HepG2 (cell line): ENCODE results near the gene VASN. TPM values are rescaled to one million over a fixed set of nuclear protein-coding genes. Genes with fewer than 3 reads are reported as not detected.

Experiments used
- ATAC-seq: fragments of 200-7000 bp; cut with Tn5 transposase; 3 replicates; pipeline ENCODE4 v1.9.1; 2020; ENCODE audit warnings: mild to moderate bottlenecking, moderate library complexity
- BruUV-seq: library from RNA; stranded (reverse); fragments of 400-500 nt; replicated peaks from 2 replicates; lab custom pipeline; 2021; lab: Mats Ljungman, UMichigan
- CTCF ChIA-PET: fragments of 300-600 bp; formaldehyde crosslinking; extraction: SDS; loops from one replicate; lab custom pipeline; 2021; ENCODE audit warnings: low total read pairs, inconsistent platforms, low intra/inter-chr PET ratio; lab: Yijun Ruan, JAX
- POLR2A ChIA-PET: fragments of 350-600 bp; sonication (Branson Sonifier 250); formaldehyde crosslinking; loops from one replicate; lab custom pipeline; 2020; ENCODE audit warnings: antibody characterized with exemption, inconsistent platforms; lab: Yijun Ruan, JAX
- DNase-seq: peaks from one replicate; pipeline ENCODE4 v3.0.0-alpha.2; 2015; ENCODE audit warnings: low spot score
- FAIRE-seq: peaks from 3 replicates; lab custom pipeline; 2011; peaks lifted over from hg19 to GRCh38; lab: Jason Lieb, UNC
- H2AFZ ChIP-seq: one replicate; pipeline ENCODE4 v1.6.1; 2011; ENCODE audit warnings: low read length, inconsistent platforms
- H3K27ac ChIP-seq: fragments of 300-600 bp; 3 replicates; pipeline ENCODE4 v1.8.0; 2011; ENCODE audit warnings: mixed run types, mild to moderate bottlenecking, mixed read lengths, low read length, inconsistent platforms; ENCODE audit not compliant: insufficient read depth; ENCODE audit errors: extremely low read length
- H3K27me3 ChIP-seq, 2 experiments: fragments of 200-600 bp in 1 of 2; 2 replicates in 1 of 2; 3 replicates in 1 of 2; pipeline versions ENCODE4 v1.6.0 to v1.8.0; 2011; ENCODE audit warnings: low read length in 2 of 2, mild to moderate bottlenecking in 2 of 2, moderate library complexity in 2 of 2, inconsistent platforms in 1 of 2; ENCODE audit not compliant: insufficient read depth in 2 of 2, control insufficient read depth in 1 of 2
- H3K36me3 ChIP-seq, 2 experiments: fragments of 200-600 bp in 1 of 2; replicated peaks in 1 of 2; 2 replicates in 1 of 2; 3 replicates in 1 of 2; pipeline versions ENCODE4 v1.5.1 to v1.8.0; 2011; ENCODE audit warnings: low read length in 2 of 2, inconsistent platforms in 1 of 2; ENCODE audit not compliant: insufficient read depth in 2 of 2, control insufficient read depth in 1 of 2
- H3K4me1 ChIP-seq: 2 replicates; pipeline ENCODE4 v1.5.1; 2012; ENCODE audit warnings: low read length, inconsistent platforms; ENCODE audit not compliant: insufficient read depth
- H3K4me2 ChIP-seq: 2 replicates; pipeline ENCODE4 v1.6.0; 2011; ENCODE audit warnings: low read depth, low read length, inconsistent platforms
- H3K4me3 ChIP-seq, 3 experiments: fragments of 200-600 bp in 1 of 3; sonication (generic), shearing (Covaris generic) in 1 of 3; replicated peaks in 1 of 3; 2 replicates each; pipeline ENCODE4 v1.5.1; 2011 to 2016; ENCODE audit warnings: low read length in 3 of 3, inconsistent platforms in 2 of 3, low read depth in 2 of 3, mild to moderate bottlenecking in 2 of 3, control low read depth in 1 of 3, mixed read lengths in 1 of 3; ENCODE audit not compliant: insufficient read depth in 1 of 3
- H3K79me2 ChIP-seq: one replicate; pipeline ENCODE4 v1.6.1; 2011; ENCODE audit warnings: low read length, inconsistent platforms; ENCODE audit not compliant: insufficient read depth
- H3K9ac ChIP-seq: 2 replicates; pipeline ENCODE4 v1.6.0; 2011; ENCODE audit warnings: mild to moderate bottlenecking, low read depth, low read length, inconsistent platforms; ENCODE audit not compliant: insufficient read depth
- H3K9me3 ChIP-seq: 2 replicates; pipeline ENCODE4 v1.5.1; 2012; ENCODE audit warnings: mild to moderate bottlenecking, low read length
- H4K20me1 ChIP-seq: 2 replicates; pipeline ENCODE4 v1.6.0; 2011; ENCODE audit warnings: inconsistent platforms, mild to moderate bottlenecking, low read length, moderate library complexity; ENCODE audit not compliant: insufficient read depth
- AFF4 ChIP-seq: sonication (generic); formaldehyde crosslinking; IDR thresholded peaks from 2 replicates; pipeline ENCODE4 v1.4.0; 2020; ENCODE audit warnings: missing genetic modification reagents
- AGO1 ChIP-seq: fragments of 200-400 bp; formaldehyde crosslinking; IDR thresholded peaks from 2 replicates; pipeline ENCODE4 v1.6.1; 2017; ENCODE audit warnings: mild to moderate bottlenecking, low read depth, low read length, moderate library complexity; ENCODE audit not compliant: poor library complexity, severe bottlenecking
- HIVEP1 ChIP-seq: sonication (generic); formaldehyde crosslinking; IDR thresholded peaks from 2 replicates; pipeline ENCODE4 v1.4.0; 2020; ENCODE audit warnings: mild to moderate bottlenecking, missing genetic modification reagents
- HNRNPK ChIP-seq: fragments of 200-400 bp; formaldehyde crosslinking; IDR thresholded peaks from 2 replicates; pipeline ENCODE4 v1.6.1; 2018; ENCODE audit warnings: low read length, low read depth, moderate library complexity, mild to moderate bottlenecking; ENCODE audit not compliant: poor library complexity, severe bottlenecking
- HOXA7 ChIP-seq: sonication (generic); formaldehyde crosslinking; IDR thresholded peaks from 2 replicates; pipeline ENCODE4 v1.8.1; 2022; ENCODE audit warnings: mild to moderate bottlenecking, missing genetic modification reagents, moderate library complexity
- RBFOX2 ChIP-seq: fragments of 200-400 bp; formaldehyde crosslinking; IDR thresholded peaks from 2 replicates; pipeline ENCODE4 v1.6.1; 2017; ENCODE audit warnings: low read depth, mild to moderate bottlenecking, low read length
- ZBTB33 ChIP-seq: sonication (generic); formaldehyde crosslinking; IDR thresholded peaks from 2 replicates; pipeline ENCODE4 v1.4.0; 2020; ENCODE audit warnings: missing genetic modification reagents
- ZNF687 ChIP-seq: sonication (generic); formaldehyde crosslinking; IDR thresholded peaks from 2 replicates; pipeline ENCODE4 v1.5.1; 2020; ENCODE audit warnings: mild to moderate bottlenecking, missing genetic modification reagents, moderate library complexity
- ZNF777 ChIP-seq: sonication (generic); formaldehyde crosslinking; IDR thresholded peaks from 2 replicates; pipeline ENCODE4 v1.4.0; 2020; ENCODE audit warnings: missing genetic modification reagents
- ZNF841 ChIP-seq: sonication (generic); formaldehyde crosslinking; IDR thresholded peaks from 2 replicates; pipeline ENCODE4 v1.8.1; 2023; ENCODE audit warnings: missing genetic modification reagents, borderline replicate concordance
- ZNF891 ChIP-seq: sonication (generic); formaldehyde crosslinking; IDR thresholded peaks from 2 replicates; pipeline ENCODE4 v1.5.0; 2020; ENCODE audit warnings: mild to moderate bottlenecking, missing genetic modification reagents
- WGBS: methylation state at CpG from one replicate; pipeline ENCODE4 v1.1.6; 2017; ENCODE audit warnings: low lambda C conversion rate; 5-methylcytosine and 5-hydroxymethylcytosine counted together
- in situ Hi-C: cut with HindIII; loops from 2 replicates; pipeline ENCODE4 v1.10.0; 2017; ENCODE audit warnings: low pct_unique_long_range_greater_than_20kb; ENCODE audit not compliant: extremely low pct_ligation_motif_present
- intact Hi-C: fragments of 100-400 bp; cut with micrococcal nuclease; formaldehyde crosslinking; loops from one replicate; pipeline ENCODE4 v1.10.0; 2022; ENCODE audit not compliant: unreplicated experiment
- polyA plus RNA-seq, 8 experiments: library from polyadenylated mRNA; depleted of rRNA in 3 of 8; stranded (reverse) in 7 of 8; unstranded in 1 of 8; fragments of >200 nt; fragmentation: Illumina TruSeq in 4 of 8; extraction: Trizol in 4 of 8; gene quantifications; 2 replicates each; pipeline versions ENCODE4 v1.2.1 to v1.2.3, GENCODE V29; 2011 to 2016; ENCODE audit warnings: low read depth in 4 of 8, missing spikeins in 1 of 8, mixed read lengths in 1 of 8; ENCODE audit not compliant: insufficient read depth in 1 of 8
- total RNA-seq, 5 experiments: library from RNA; depleted of rRNA; stranded (reverse); fragments of >200 nt; fragmentation: Illumina TruSeq; extraction: Trizol; gene quantifications; 2 replicates each; pipeline ENCODE4 v1.2.3, GENCODE V29; 2016; ENCODE audit warnings: low read depth in 1 of 5

Gene VASN
- total and polyA plus RNA-seq, 2 of the 13 experiments (the other 11 are each of a cell fraction or from before 2014, with no cell fraction given) = 8.4 to 18.2 TPM

- TF ChIP-seq RBFOX2 (peak; percentile 75), ZNF841 (CRISPR knock-in tag) (no peak), HNRNPK (peak; percentile 43), HIVEP1 (no peak), ZNF891 (CRISPR knock-in tag) (no peak), AGO1 (peak; percentile 99), HOXA7 (CRISPR knock-in tag) (no peak), ZBTB33 (CRISPR knock-in tag) (peak; percentile 75), ZNF777 (no peak)
Measured at GRCh38 chr16:4384509-4384942, 12.9 kb downstream of the VASN start (continued).

GRCh38 chr16:4385066-4385788, 13.6 kb downstream of the VASN start:
- intact Hi-C loops (no loop called here), in situ Hi-C loops (loop anchor here (5.0 kb wide), 1 partner anchor 33 kb away; the partner anchor contains the start of gene PAM16)
- TF ChIP-seq AFF4 (CRISPR knock-in tag) = no peak
- TF ChIP-seq AGO1 = peak; percentile 90
- 0 out of 2 replicates have a peak, but pooled peaks have one; percentile 18 for TF ChIP-seq ZNF687 (CRISPR knock-in tag)

More at GRCh38 chr16:4385066-4385788, 13.6 kb downstream of the VASN start:
- no peaks in the 10 kb centered on the region for H3K27me3 ChIP-seq
- H3K9me3 ChIP-seq = no peaks in the 10 kb centered on the region
- 92% methylated on average over 8 of the region's 20 CpGs for WGBS
- peaks cover 3% of the 10 kb centered on the region for H3K79me2 ChIP-seq
- peak; percentile 1; the same call in 2 of the 3 replicates for ATAC-seq
- POLR2A ChIA-PET = interaction anchor here (1.7 kb wide), 1 partner anchor 12 kb away, joined by 6 read pairs; no protein-coding TSS in a partner anchor
- no TSS peak for BruUV-seq
- CTCF ChIA-PET = no interaction called here
- H3K36me3 ChIP-seq = peaks cover 4 to 15% of the 10 kb centered on the region in 2 experiments
- no peak overlapping the region for H3K4me3 ChIP-seq
- FAIRE-seq = no peak
- peaks cover 17% of the 10 kb centered on the region for H4K20me1 ChIP-seq
- H3K9ac ChIP-seq = no peak overlapping the region
- H3K27ac ChIP-seq = no peak overlapping the region
- no peak overlapping the region for H3K4me2 ChIP-seq
- H3K4me1 ChIP-seq = peaks cover 20% of the 10 kb centered on the region
- no peak overlapping the region for H2AFZ ChIP-seq
- DNase-seq = no peak
